CMK (cell line): ENCODE data around the gene HDHD5.

ENCODE experiments used
- DNase-seq: peaks from one replicate; pipeline ENCODE4 v3.0.0-alpha.2; 2010; ENCODE audit warnings: low read depth

Gene HDHD5

DNA sequence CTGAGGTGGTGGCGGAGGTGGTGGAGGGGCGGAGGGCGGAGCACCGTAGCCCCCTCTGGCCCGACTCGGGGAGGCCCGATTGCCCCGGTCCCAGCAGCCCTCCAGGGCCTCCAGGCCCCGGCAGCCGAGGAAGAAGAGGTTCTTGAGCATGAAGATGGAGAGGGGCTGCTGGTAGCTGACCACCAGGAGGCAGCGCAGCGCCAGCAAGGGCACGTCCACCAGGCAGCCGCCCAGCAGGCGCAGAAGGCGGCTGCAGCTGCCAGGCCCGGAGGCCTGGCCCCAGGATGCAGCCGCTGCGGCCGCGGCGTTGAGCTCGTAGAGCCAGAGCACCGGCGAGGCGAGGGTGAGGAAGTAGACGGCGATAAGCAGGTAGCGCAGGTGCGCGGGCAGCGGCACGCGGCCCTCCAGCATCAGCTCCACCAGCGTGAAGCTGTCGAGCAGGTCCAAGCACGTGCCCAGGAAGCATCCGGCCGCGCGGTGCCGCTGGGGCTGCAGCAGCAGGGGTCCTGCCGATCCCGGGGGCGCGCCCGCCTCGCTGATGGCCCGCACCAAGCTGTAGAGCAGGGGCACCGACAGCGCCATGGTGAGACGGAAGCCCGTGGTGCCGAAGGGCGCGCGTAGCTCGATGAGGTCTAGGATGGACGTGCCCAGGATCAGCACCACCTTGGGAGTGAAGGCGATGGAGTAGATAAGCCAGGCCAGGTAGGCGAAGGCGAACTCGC lies 39.4 kb downstream of the HDHD5 start:
- DNase-seq, result no peak

DNA sequence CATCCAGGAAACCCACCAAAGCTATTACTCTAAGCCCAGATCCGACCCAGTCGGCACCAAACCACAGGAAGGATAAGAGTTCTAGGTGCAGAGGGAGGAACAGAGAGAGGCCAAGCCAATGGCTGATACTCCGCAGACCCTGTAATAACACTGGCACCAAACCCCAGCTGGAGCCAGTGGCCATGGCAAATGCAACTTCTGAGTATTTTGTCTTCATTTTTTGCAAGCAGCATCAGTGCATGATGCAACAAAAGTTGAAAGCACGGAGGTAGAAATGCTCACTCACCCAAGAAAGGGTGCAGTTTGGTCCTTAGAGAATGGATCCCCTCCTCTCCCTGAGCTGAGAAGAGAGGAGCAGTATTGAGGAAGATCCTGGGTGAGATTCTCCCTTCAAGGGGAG lies 40.7 kb downstream of the HDHD5 start:
- no peak for DNase-seq

DNA sequence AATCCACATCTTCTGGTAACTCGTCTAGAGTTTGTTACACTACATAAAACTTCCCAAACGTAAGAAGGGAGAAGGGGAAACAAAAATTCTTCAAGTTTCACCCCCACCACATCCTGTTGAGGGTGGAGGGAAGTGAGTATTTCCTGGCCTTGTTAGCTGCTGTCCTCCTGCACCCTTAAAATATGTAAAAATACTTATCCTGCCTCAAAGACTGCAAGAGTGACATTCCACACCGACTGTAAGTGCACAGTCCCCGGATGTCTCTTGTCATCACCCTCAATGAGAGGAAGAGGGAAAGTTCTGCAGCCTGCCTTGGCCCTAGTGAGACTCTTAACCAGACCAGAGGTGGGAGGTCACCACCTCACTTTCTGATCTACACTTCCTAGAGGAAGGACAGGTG lies 41.2 kb downstream of the HDHD5 start:
- no peak for DNase-seq

DNA sequence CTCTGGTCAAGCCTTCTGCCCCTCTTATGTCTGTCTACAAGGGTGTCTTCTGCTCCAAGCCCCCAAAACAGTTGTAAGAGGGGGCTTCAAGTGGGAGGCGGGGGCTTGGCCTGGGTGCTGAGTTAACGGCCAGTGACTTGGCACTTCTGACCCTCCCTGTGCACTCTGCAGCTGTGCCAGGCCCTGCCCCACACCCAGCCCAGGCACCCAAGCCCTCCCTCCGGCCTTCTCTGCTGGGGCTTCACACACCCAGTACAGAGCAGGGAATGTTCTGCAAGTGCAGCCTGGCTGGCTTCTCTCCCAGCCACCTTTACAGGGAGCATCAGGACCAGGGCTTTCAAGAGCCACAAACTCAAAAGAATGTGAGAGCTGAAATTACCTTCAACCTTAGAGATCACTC lies 41.7 kb downstream of the HDHD5 start:
- no peak for DNase-seq

DNA sequence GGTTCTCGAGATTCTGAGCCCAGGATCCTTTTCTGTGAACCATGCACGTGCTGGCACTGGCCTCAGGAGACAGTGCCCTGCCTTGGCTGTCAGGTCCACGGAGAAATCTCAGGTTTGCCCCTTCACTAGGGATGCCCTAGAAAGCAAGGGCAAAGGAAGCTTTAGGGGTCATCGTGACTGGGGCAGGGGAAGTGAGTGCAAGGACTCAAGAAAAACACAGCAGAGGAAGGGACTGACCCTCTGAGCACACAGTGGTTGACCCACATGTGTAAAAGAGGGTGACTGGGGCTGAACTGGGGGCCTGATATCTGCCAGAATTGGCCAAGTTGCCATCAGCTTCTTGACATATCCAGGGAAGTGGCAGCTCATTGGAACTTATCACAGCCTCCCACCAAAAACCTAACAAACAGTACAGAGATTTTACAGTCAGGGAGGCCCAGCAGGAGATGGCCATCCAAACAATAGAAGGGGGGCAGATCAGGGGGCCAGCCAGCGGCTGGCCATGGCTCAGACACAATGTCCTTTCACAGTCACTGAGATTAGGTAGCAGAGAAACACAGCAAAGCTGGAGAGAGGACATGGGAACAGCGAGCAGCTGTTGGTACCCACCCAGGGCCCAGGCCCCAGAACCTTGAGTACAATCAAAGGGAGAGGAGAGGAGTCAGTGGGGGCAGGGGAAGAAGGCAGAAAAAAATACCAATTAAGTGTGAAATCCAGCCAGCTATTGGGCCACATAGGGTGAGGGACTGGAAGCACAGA lies 42.3 kb downstream of the HDHD5 start:
- DNase-seq, result no peak

DNA sequence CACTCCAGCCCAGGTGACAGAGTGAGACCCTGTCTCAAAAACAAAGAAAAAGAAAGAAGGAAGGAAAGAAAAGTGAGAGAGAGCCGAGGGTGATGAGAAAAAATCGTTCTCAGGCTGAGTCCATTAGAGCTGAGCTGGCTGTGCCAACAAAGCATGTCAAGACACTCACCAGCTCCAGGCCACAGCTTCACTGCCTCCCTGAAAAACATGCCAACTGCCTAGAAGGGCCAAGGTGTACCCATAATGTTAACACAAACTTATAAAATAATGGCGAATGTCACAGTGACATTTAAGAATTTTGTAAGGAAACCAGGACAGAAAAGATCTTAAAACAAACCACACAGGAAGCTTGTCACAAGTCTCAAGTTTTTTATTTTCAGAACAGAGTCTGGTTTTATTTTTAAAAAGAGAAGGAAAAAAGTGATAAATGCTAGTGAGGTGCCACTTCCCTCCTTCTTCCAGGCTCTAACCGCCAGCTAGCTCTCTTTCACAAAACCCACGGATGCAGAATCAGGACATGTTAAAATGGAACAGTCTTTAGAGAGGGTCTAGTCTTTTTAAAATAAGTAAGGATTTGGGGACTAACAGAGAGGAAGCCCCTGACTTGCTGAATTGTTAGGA lies 43.0 kb downstream of the HDHD5 start:
- DNase-seq, result no peak

DNA sequence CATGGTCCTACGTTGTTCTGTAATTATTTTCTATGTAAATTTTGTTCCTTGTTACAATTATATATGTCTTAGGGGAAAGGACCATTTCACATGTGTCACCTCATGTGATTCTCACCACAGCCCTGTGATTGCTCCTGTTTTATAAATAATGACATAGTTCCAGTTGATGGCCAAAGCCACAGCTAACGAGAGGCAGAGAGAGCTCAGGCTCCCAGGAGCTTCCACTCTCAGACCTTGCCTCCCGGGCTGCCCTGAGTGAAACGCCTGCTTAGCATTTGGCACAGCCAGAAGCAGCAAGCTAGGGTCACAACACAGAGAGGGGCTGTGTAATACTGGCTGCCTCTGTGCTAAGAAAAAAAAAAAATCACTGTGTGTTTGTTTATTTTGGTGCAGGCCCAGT lies 43.8 kb downstream of the HDHD5 start:
- DNase-seq, result no peak

DNA sequence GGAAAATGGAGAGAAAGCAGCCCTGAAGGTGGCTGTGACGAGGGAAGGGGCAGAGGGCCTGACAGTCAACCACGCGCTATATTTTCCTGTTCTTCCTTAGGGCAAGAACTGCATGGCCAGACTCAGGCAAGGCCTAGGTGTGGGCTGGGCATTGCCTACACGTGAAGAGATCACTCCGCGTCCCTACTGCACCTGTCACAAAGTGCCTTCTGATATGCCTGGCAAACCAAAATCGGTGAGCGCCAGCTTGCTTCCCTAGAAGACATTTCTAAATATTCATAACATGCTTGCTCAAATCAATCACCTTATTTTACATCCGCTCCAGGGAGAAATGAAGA lies 44.2 kb downstream of the HDHD5 start:
- no peak for DNase-seq

DNA sequence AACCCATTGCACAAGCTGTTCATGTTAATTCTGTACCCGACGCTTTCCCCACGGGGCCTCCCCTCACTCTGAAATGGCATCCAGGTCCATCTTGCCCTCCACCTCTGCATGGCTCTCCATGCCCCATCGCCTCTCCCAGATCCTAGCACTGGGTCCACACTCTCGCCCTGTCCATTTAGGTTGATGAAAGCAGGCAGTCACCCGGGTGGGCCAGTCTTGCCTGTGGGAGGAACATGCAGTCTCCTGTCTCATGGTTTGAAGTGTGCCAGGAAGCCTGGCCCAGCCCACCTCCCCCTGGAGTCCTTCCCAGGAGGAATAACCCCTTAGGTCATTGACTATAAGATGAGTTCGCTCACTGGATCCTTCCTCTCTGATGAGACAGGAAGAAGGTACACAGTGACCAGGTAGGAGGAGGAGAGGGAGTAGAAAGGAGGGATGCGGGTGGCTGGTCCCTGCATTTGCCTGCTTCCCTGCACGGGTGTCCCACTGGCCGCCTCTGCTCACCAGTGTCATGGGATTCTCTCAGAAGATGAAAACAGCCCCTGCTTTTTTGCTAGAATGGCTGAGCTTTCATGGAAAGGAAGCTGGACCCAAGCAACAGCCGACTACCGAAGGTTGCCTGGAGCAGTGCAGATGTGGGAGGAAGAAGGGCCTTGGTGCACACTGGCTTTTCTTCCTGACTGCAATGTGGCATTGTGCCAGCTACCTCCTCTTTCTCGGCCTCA lies 44.7 kb downstream of the HDHD5 start:
- DNase-seq, result no peak

DNA sequence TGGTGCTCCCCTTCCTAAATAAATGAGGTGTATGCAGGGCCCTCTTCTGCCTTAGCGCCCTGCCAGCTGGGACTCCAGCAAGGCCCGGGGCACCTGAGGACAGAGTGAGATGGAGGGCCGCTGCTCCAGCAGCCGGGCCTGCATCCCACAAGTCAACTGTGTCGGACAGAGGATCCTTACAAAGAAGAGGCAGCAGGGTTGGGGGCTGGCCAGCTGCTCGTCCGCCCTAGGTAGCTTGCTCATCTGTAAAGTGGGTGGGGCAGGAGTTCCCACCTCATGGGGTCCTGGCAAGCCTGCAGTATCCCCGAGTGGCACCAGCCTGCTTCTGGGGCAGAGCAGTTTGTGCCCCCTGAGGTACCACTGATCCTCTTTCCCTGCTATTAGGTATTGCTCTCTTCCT lies 45.5 kb downstream of the HDHD5 start:
- no peak for DNase-seq

DNA sequence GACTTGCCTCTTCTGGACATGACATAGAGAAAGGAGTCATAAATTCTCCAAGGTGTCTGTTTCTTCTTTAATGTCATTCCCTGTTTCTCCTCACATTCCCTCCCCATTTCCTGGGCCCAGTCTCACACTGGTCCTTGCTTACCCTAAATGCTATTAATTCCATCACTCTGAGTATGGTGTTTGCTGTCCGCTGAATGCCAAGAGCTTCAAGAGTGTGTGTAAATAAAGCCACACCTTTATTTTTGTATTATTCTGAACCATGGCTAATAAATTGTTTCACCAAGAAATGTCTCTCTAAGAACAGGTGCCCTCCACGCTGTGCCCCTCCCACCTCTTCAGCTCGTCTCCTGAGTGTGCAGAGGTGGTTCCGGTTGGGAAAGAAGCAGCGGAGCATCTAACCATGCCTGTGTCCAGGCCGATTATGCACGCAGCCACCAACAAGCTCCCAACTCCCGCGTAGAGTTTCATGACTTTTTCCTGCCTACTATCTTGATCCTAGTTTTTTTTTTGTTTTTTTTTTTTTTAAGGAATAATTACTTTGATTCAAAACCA lies 46.5 kb downstream of the HDHD5 start:
- no peak for DNase-seq

DNA sequence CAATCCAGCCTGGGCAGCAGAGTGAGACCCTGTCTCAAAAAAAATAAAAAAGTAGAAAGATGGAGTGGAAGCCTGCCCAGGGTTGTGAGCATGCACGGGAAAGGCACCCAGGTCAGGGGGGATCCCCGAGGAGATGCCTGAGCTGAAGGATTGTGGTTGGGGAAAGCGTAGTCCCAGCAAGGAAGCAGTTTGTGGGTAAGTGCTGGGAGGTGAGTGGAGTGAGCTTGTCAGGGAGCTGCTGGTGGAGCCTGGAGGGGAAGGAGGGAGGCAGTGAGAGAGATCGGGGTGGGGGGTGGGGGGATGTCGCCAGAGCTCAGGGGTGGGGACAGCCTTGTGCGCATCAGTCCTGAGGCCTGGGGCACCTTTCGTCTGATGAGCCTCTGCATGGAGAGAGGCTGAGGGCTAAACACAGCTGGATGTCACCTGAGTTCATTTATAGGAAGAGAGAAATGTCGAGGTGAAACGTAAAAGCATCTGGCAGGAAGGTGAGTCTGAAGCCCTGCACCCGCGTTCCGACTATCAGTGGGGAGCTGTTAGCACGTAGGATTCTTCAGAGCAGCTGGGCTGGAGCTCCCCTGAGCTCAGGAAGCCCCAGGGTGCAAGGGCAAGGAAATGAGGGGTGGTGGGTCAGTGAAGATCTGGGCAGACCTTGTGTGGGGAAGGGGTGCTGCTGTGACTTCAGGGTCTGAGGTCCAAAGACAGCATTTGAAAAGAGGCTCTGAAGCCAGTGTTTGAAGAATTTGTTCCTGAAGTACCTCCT lies 48.1 kb downstream of the HDHD5 start:
- DNase-seq, result no peak

DNA sequence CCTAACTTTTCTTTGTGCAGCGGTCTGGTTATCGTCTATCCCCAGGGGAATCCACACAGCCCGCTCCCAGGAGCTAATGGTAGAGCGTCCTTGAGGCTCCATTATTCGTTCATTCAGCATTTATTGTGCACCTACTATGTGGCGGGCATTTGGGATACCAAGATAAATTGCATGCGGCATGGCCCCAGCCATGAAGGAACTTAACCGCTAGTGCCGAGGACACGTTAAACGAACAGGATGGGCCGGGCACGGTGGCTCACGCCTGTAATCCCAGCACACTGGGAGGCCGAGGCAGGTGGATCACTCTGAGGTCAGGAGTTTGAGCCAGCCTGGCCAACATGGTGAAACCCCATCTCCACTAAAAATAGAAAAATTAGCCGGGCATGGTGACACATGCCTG lies 49.1 kb downstream of the HDHD5 start:
- DNase-seq, result no peak

DNA sequence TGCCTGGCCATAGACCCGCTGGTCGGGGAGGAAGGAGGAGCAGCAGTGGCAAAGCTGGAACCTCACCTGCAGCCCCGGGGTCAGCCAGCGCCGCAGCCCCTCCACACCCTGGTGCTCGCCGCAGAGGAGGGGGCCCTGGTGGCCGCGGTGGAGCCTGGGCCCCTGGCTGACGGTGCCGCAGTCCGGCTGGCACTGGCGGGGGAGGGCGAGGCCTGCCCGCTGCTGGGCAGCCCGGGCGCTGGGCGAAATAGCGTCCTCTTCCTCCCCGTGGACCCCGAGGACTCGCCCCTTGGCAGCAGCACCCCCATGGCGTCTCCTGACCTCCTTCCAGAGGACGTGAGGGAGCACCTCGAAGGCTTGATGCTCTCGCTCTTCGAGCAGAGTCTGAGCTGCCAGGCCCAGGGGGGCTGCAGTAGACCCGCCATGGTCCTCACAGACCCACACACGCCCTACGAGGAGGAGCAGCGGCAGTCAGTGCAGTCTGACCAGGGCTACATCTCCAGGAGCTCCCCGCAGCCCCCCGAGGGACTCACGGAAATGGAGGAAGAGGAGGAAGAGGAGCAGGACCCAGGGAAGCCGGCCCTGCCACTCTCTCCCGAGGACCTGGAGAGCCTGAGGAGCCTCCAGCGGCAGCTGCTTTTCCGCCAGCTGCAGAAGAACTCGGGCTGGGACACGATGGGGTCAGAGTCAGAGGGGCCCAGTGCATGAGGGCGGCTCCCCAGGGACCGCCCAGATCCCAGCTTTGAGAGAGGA lies 49.8 kb downstream of the HDHD5 start:
- no peak for DNase-seq

DNA sequence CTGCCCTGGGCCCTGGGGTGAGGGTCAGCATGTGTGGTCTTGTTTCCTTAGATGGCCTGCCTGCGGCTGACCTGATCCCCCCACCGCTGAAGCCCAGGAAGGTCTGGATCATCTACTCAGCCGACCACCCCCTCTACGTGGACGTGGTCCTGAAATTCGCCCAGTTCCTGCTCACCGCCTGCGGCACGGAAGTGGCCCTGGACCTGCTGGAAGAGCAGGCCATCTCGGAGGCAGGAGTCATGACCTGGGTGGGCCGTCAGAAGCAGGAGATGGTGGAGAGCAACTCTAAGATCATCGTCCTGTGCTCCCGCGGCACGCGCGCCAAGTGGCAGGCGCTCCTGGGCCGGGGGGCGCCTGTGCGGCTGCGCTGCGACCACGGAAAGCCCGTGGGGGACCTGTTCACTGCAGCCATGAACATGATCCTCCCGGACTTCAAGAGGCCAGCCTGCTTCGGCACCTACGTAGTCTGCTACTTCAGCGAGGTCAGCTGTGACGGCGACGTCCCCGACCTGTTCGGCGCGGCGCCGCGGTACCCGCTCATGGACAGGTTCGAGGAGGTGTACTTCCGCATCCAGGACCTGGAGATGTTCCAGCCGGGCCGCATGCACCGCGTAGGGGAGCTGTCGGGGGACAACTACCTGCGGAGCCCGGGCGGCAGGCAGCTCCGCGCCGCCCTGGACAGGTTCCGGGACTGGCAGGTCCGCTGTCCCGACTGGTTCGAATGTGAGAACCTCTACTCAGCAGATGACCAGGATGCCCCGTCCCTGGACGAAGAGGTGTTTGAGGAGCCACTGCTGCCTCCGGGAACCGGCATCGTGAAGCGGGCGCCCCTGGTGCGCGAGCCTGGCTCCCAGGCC lies 50.6 kb downstream of the HDHD5 start:
- no peak for DNase-seq

DNA sequence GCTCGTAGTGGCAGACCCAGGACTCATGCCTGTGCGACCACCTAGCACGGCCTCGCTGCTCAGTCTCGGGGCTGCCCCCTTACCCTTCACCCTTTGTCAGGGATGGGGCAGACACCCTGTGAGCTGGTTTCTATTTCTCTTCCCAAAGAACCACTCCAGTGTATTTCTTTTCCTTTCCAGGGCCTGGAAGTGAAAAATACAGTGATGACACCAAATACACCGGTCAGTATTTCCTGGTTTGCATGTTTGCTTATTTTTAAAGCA lies 51.6 kb downstream of the HDHD5 start:
- DNase-seq, result no peak

DNA sequence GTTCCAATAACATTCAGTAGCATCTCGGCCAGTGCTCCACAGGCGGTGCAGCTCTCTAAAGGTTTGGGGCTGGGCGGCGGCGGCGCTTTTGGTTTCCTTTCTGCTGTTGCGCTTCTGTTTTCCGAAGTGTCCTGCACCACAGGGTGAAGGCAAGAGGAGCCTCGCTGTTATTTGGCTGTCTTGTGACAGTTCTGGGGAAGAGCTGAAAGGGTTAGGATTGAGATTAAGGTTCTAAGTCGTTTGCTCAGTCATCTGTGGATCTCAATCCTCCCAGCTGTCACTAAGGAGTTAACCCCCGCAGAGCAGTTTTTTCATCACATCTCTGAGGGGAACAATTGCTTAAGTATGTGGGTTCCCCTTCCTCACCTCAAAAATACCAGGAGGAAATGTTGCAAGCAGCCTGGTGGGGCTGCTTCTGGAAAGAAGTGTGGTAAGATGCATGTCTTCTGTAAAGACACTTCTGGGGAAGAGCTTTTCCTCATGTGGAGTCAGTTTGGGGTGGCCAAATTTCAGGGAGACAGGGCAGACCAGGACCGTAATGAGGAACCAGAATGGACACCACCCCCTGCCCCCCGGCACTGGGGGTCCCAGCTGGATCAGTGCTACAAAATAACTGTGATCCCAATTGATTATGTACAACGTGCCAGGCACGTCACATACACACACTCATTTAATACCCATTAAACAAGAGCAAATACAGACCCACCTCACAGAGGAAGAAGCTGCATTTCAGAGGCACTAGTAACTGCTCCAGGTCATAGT lies 52.1 kb downstream of the HDHD5 start:
- no peak for DNase-seq

DNA sequence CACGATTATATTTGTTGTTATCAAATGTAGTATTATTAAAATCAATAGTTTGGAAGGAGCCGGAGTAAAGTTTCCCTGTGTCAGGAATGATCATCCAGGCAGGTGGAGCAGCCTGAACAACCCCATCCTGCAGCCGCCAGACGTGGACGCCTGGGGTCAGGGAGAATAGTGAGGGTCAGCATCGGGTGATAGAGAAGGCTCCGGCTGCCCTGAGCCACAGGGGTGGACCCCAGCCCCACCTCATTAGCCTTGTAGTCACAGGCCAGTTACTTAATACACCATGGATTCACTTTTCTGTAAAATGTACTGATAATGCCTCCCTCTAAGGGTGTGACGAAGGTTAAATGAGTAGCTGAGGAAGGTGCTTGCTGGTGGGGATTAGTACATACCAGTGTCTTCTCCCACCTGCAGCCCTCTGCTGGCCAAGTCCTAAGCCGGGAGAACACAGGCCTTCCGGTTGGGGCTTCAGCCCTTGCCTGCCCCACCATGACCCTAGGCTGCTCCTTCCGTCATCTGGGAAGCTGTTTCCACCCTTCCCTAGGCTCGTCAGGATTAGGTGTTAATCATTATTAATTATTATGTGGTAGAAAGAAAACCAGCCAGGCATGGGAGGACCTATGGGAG lies 52.8 kb downstream of the HDHD5 start:
- no peak for DNase-seq
